Omental fat pad (tissue), 4 donors: ENCODE data around the gene AGA. TPM values are rescaled to one million over a fixed set of nuclear protein-coding genes. Genes with fewer than 3 reads are reported as not detected.

ENCODE experiments used
- ATAC-seq: fragments of 150-250 bp; one replicate; pipeline ENCODE4 v1.9.1; 2016; ENCODE audit warnings: mild to moderate bottlenecking, moderate library complexity; ENCODE audit not compliant: low FRiP score
- DNase-seq: peaks from one replicate; pipeline ENCODE4 v3.0.0-alpha.2; 2019; ENCODE audit warnings: low spot score
- total RNA-seq, 4 donors: library from RNA; depleted of rRNA; stranded (reverse); fragments of >200 nt; gene quantifications; one replicate each; pipeline ENCODE4 v1.1.0, GENCODE V29; 2016
- TF ChIP-seq, protein P1 (sequence below), 3 donors: fragments of 450-650 bp; IDR thresholded peaks; one replicate each; pipeline ENCODE4 v1.5.1; 2016 to 2017; ENCODE audit warnings: antibody characterized with exemption in 3 of 3, mild to moderate bottlenecking in 3 of 3, moderate library complexity in 2 of 3

AGA gene
- 10 to 100 TPM; 13.7 to 21.4 (median 18.8) TPM for total RNA-seq

DNA sequence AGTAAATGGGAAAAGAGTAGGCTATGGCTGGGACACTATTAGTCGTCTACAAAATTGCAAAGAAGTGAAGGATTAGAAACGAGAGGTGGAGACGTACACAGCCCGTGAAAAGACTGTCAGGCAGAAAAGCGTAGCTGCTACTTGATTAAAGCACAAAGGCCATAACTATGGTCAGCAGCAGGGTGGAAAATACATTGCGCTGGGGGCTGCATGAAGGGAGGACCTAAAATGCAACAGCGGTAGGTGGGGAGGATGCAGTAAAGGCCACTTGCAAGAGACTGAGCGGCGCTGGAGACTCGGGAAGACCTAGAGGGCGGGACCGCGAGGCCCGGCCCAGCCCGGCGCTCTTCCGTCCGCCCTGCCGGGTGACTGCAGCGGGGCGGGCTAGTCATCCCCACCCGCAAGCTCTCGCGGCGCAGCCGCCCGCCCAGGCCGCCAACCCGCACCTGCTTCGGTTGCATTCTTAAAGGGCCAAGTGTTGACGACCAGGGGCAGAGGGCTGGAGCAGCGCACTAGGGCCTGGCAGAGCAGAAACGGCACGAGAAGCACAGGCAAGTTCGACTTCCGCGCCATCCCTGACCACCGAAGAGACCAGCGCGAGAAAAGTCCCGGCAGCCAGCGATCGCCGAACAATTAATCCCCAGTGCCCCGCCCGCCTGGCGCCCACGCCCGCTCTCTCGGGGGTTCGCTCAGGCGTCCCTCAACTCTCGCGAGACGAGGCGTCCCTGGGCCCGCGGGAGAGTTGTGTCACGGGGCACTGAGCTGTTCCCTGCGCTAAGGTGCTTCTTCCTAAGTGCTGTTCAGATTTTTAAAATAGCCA, at the start of gene AGA:
AGA (minus strand) TSS at position 635 of the 820 bp plus-strand sequence; CDS start at position 573, 62 bp downstream.
- TF ChIP-seq, protein P1, sequence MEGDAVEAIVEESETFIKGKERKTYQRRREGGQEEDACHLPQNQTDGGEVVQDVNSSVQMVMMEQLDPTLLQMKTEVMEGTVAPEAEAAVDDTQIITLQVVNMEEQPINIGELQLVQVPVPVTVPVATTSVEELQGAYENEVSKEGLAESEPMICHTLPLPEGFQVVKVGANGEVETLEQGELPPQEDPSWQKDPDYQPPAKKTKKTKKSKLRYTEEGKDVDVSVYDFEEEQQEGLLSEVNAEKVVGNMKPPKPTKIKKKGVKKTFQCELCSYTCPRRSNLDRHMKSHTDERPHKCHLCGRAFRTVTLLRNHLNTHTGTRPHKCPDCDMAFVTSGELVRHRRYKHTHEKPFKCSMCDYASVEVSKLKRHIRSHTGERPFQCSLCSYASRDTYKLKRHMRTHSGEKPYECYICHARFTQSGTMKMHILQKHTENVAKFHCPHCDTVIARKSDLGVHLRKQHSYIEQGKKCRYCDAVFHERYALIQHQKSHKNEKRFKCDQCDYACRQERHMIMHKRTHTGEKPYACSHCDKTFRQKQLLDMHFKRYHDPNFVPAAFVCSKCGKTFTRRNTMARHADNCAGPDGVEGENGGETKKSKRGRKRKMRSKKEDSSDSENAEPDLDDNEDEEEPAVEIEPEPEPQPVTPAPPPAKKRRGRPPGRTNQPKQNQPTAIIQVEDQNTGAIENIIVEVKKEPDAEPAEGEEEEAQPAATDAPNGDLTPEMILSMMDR (IDR thresholded peaks at IDR 0.05): no peak
- DNase-seq: peak; percentile 88
- ATAC-seq: peak; percentile 99

DNA sequence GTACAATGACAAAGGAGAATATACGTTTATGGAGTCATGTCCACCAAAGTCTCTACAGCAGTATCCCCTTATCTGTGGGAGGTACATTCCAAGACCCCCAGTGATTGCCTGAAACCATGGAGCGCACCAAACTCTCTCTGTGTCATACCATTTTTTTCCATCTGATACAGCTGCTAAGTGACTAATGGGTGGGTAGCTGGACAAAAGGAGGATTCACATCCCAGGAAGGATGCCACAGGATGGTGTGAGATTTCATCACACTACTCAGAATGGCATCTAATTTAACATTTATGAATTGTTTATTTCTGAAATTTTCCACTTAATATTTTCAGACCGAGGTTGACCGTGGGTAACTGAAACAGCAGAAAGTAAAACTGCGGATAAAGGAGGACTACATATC, 49.8 kb upstream of the AGA start:
- TF ChIP-seq, protein P1 (IDR thresholded peaks at IDR 0.05): no peak
- DNase-seq (no peak), ATAC-seq (no peak)

DNA sequence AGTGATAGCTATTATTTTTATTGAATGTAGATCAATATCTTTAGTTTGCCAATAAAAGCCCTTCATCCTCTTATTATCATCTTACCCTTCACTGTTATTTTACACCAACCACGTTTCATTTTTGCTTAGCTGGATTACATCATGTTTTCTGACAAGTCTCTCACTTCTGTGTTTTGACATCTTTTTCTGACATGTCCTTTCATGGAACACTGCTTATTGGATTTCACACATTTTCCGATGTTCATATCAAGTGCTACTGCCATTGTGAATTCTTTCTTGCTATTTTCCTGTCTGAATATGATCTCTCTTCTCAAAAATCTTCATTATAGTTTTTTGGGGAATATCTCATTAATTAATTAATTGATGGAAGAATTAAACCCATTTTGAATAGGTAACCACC, 48.5 kb upstream of the AGA start:
- ATAC-seq: no peak
- TF ChIP-seq, protein P1 (IDR thresholded peaks at IDR 0.05): no peak
- no peak for DNase-seq

DNA sequence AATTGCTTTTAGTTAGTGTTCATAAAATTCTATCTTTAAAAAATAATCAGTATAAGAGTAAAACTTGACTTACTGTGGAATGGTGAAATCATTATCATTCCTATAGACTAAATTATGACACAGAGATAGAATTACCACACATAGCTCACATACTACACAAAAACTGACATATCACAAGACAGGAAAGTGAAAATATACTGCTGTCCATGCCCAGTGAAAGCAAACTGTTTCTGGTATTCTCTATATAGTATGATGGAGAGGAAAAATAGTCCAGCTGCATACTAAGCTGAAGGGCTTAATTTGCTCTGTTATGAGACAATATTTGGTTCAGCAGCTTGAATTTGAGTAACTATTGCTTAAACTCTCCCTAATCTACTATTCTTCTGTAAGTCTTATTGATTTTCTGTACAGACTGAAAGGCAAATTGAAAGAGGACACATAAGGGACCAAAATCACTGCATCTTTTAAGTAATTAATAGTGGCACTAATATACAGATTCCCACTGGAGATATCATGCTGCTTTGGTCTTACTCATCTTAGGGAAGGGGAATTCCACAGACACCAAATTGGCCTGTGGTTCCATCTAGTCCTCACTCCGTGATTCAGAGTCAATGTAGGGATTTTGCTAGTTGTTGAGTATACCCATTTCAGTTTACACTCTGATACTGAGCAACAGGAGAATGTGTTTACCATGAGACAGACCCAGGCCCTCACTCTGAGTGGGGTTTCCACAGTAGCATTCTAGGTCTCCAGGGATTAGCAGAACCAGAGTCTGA, 47.4 kb upstream of the AGA start:
- no peak for DNase-seq
- TF ChIP-seq, protein P1 (IDR thresholded peaks at IDR 0.05): no peak
- no peak for ATAC-seq

DNA sequence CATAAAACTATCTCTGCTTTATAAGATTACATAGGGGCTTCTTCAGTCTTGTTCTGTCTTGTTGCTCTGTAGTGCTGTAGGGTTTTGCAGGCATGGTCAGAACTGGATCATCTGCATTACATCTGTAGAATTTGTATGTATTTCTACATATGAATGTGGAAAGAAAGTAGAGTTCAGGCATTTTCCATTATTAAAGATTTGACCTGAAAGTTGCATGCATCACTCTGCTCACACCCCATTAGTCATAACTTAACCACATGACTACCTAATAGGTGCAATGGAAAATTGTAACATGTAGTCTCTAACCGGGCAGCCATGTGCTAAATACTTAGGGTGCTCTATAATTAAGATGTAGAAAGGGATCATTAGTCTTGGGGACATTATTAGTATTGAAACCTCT, 45.7 kb upstream of the AGA start:
- ATAC-seq (no peak), DNase-seq (no peak)
- TF ChIP-seq, protein P1 (IDR thresholded peaks at IDR 0.05): no peak

DNA sequence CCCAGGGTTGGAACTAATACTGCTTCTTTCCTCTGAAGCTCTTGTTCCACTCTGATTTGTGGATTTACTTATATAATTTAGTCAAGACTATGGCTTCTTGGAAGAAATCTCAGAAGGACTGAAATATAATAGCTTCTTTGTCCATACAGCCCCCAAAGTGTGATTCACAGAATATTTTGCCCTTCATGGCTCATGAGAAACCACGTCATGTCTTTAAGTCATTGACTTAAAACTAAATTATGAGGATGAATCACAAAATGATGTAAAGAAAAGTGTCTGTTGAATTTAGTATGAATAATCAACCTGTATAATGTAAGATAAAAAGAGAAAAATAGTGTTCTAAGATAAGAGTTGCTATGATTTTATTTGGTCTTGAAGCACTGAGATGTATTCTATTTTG, 43.3 kb upstream of the AGA start:
- ATAC-seq: no peak
- no peak for DNase-seq
- TF ChIP-seq, protein P1 (IDR thresholded peaks at IDR 0.05): no peak
